Upper lobe of left lung (tissue), 4 donors: ENCODE measurements around the gene DIAPH3.

Experiments used
- EP300 ChIP-seq, 4 donors: sonication (generic); formaldehyde crosslinking; IDR thresholded peaks; one replicate each; pipeline ENCODE4 v1.5.1; 2017; ENCODE audit warnings: antibody characterized with exemption in 4 of 4, control low read depth in 2 of 4
- POLR2A ChIP-seq, 4 donors: fragments of 450-650 bp; IDR thresholded peaks; one replicate each; pipeline ENCODE4 v1.5.1; 2016 to 2017; ENCODE audit warnings: antibody characterized with exemption in 4 of 4, mild to moderate bottlenecking in 2 of 4

DNA sequence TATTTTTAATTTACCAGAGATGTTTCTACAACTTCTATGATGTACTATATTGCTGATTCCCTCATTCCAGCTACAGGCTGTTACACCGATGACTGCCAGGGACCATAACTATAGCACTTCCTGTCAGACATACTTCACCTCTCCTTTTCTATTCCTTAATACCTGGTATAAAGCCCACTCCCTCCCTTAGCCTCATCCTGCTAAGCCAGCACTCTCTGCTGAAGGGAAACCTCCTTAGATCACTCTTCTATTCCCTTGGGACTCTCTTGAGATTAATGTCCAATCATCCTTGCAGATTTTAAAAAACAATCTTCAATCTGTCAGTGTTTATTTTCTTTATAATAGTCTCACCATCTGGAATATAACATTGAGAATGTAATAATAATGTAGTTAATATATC, 127.9 kb downstream of the DIAPH3 start:
- TF ChIP-seq POLR2A (IDR thresholded peaks at IDR 0.05) = no peak
- TF ChIP-seq EP300 (IDR thresholded peaks at IDR 0.05) = no peak
